ENCODE measurements around the gene PLA2G3. TPM values are rescaled to one million over a fixed set of nuclear protein-coding genes. Genes with fewer than 3 reads are reported as not detected.

The PLA2G3 gene
- total RNA-seq, 1 experiment from 2014 or later: 8.2 TPM

GRCh38 chr22:31086703-31087330 is 53.5 kb downstream of the PLA2G3 start:
- no CpG with 5 or more reads among the region's 8 CpGs for WGBS (ENCODE audit: extremely low coverage, insufficient read length, low lambda C conversion rate)
- H3K4me1 Mint-ChIP-seq: peaks cover 23 to 38% of the 10 kb centered on the region in 2 experiments

More at GRCh38 chr22:31086703-31087330, 53.5 kb downstream of the PLA2G3 start:
- DNase-seq: no peak
- no peaks in the 10 kb centered on the region; the same call in 1 of the 2 replicates for H3K79me2 ChIP-seq (ENCODE audit: insufficient read depth, low read length)
- H2BK15ac ChIP-seq (ENCODE audit: low read depth, low read length): no peak overlapping the region
- H2AFZ ChIP-seq (ENCODE audit: low read length): no peak overlapping the region
- no peaks in the 10 kb centered on the region for H3K4me1 ChIP-seq (ENCODE audit: insufficient read depth, low read length)
- no peak overlapping the region for H3K4ac ChIP-seq (ENCODE audit: low read depth, low read length)
- no peak overlapping the region; a peak in 1 of 7 replicates for H3K27ac Mint-ChIP-seq
- no peak overlapping the region for H2BK12ac ChIP-seq (ENCODE audit: insufficient read length, low read depth, low read length)
- H2BK5ac ChIP-seq (ENCODE audit: insufficient read length, low read length): no peak overlapping the region
- no peaks in the 10 kb centered on the region for H3K27me3 ChIP-seq (ENCODE audit: insufficient read depth, low read length)
- H2BK20ac ChIP-seq (ENCODE audit: low read depth, low read length, poor library complexity, severe bottlenecking): no peak overlapping the region
- H3K23ac ChIP-seq (ENCODE audit: insufficient read length, low read depth, low read length): no peak overlapping the region
- H3K23me2 ChIP-seq (ENCODE audit: insufficient read length, low read depth, low read length, poor library complexity, severe bottlenecking): peaks cover 7% of the 10 kb centered on the region
- peaks cover 1% of the 10 kb centered on the region; the same call in 1 of the 2 replicates for H3K27me3 Mint-ChIP-seq (ENCODE audit: low read depth)
- no peak overlapping the region for H2AK5ac ChIP-seq (ENCODE audit: insufficient read length, low read length)
- no peaks in the 10 kb centered on the region for H4K20me1 ChIP-seq (ENCODE audit: control insufficient read depth, insufficient read depth, insufficient read length)
- H3K9me3 ChIP-seq (ENCODE audit: control insufficient read depth, low read depth, low read length): no peaks in the 10 kb centered on the region
- no peak overlapping the region for H3K9ac ChIP-seq (ENCODE audit: extremely low read depth, insufficient read length, low read length)
- no peak overlapping the region for H3K18ac ChIP-seq (ENCODE audit: insufficient read length, low read depth, low read length)
- H4K91ac ChIP-seq (ENCODE audit: insufficient read length, low read depth, low read length): no peak overlapping the region
- H2BK120ac ChIP-seq (ENCODE audit: low read depth, low read length, poor library complexity, severe bottlenecking): no peak overlapping the region
- no peak overlapping the region for H4K5ac ChIP-seq (ENCODE audit: insufficient read length, low read depth, low read length)
- H3K4me3 Mint-ChIP-seq: no peak overlapping the region
- no peak overlapping the region for H4K8ac ChIP-seq (replicated peaks; ENCODE audit: insufficient read length, low read depth, low read length)
- H3K9me3 Mint-ChIP-seq: no peaks in the 10 kb centered on the region
- H3K36me3 Mint-ChIP-seq (ENCODE audit: insufficient read depth in 1 of 3, low read depth in 3 of 3): peaks cover 0 to 2% (median 2%) of the 10 kb centered on the region in 3 experiments; a peak in 4 of 7 replicates
- H3K27ac ChIP-seq (ENCODE audit: insufficient read length, low read depth, low read length): no peak overlapping the region
- H3K56ac ChIP-seq (ENCODE audit: insufficient read length, low read depth, low read length): no peak overlapping the region
- H3K4me2 ChIP-seq (ENCODE audit: insufficient read depth, insufficient read length, low read length): no peak overlapping the region
- no peaks in the 10 kb centered on the region for H3K79me1 ChIP-seq (ENCODE audit: insufficient read depth, low read depth, low read length, poor library complexity, severe bottlenecking)
- H3T11ph ChIP-seq (ENCODE audit: low read length): no peak overlapping the region
- no peak overlapping the region for H3K14ac ChIP-seq (ENCODE audit: insufficient read depth, low read length)
- TF ChIP-seq CTCF (conservative IDR thresholded peaks at IDR 0.05): no peak
